Choroid plexus epithelial cell (primary cell): Measurements from ENCODE around the gene DDX11.
"Not testable (repeated sequence)": the region's sequence is repeated elsewhere in the genome, so short reads cannot be mapped to it uniquely, and the experiment has no call there.

Source experiments
- DNase-seq: peaks from one replicate; pipeline ENCODE4 v3.0.0-alpha.2; 2010; ENCODE audit warnings: low read depth
- H3K4me3 ChIP-seq: 2 replicates; pipeline ENCODE4 v1.5.1; 2011; ENCODE audit warnings: low read depth, mild to moderate bottlenecking, control low read depth, low read length, moderate library complexity
- CTCF ChIP-seq: conservative IDR thresholded peaks from 2 replicates; pipeline ENCODE4 v1.5.1; 2011; ENCODE audit warnings: low read depth, mild to moderate bottlenecking, control low read depth, inconsistent platforms, low read length, moderate library complexity

The DDX11 gene

DNA sequence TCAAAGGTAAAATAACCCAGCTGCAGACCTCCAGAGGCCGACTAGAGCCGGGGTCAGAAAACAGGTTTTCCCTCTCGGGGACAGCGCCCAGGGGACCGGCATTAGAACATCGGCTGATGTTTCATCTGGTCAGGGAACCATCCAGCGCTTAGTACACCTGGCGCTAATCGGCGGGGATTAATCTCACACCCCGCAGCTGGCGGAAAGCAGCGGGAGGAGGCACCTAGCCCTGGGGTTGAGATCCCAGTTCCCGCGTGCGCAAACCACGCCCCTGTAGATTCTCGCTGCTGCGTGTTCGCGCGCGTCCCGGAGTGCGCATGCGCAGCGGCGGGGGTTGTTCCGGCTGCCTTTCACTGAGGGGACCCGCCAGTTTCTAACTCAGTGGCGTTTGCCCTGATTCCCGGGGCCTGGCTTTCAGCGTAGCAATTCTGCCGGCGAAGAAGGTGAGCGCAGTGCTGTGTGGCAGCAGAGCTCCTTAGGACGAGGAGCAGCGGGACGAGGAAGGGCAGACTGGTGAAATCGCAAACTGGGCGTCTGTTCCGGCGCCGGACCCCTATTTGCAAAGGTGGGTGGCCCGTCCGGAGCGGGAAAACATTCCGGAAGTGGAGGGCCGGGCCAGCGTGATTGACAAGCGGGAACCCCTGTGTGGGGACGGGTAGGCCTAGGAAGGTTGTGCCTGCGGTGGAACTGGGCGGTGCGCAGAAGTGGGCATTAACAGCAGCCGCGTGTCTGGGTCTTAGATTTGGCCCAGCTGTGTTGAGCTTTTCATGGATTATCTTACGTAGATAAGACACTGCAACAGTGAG, at the start of gene DDX11:
DDX11 (plus strand) TSS at position 334 of the 806 bp plus-strand sequence. CDS start 4,534 bp downstream, outside the sequence.
- H3K4me3 ChIP-seq, result peak within 1 kb of the TSS; percentile 56
- peak; percentile 91 for DNase-seq

DNA sequence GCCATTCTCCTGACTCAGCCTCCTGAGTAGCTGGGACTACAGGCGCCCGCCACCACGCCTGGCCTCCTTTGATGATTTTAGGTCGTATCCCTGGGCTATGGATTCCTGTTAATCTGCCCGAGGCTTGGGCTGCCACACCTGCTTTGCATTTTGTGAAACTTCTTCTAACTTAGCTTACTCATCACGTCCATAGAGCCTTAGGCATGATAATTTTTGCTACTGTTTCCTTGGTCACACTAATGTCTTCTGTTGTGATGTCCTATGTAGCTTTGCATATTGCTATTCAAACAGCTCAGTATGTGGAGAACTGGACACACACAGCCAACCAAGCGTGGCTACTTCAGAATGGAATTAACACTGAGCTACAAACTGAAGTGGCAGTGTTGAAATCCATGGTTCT, 47.5 kb upstream of the DDX11 start:
- no peak overlapping the region for H3K4me3 ChIP-seq
- DNase-seq, result no peak
- no peak for TF ChIP-seq CTCF

GRCh38 chr12:31027006-31027405, 46.7 kb upstream of the DDX11 start:
- H3K4me3 ChIP-seq, DNase-seq: not testable (repeated sequence)

DNA sequence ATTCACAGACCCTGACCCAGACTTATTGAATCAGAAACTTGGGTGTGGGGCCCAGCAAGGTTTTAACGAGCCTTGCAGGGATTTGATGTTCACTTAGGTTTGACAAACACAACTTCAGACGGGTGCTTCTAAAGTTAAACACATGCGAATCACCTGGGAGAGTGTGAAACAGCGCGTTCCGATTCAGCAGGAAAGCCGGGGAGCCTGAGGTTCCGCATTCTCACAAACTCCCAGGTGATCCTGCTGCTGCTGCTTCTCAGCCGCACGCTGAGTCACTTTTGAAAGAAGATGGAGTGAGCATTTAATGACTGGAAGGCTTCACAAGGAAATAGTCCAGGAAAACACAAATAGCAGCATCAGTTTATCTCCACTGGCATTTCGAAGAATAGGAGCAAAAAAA, 44.2 kb upstream of the DDX11 start:
- H3K4me3 ChIP-seq, result no peak overlapping the region
- TF ChIP-seq CTCF, result no peak
- DNase-seq, result no peak

- H3K4me3 ChIP-seq, result no peak overlapping the region
- no peak for TF ChIP-seq CTCF
- no peak for DNase-seq
These were observed 43.6 kb upstream of the DDX11 start for GRCh38 chr12:31029916-31030562.

DNA sequence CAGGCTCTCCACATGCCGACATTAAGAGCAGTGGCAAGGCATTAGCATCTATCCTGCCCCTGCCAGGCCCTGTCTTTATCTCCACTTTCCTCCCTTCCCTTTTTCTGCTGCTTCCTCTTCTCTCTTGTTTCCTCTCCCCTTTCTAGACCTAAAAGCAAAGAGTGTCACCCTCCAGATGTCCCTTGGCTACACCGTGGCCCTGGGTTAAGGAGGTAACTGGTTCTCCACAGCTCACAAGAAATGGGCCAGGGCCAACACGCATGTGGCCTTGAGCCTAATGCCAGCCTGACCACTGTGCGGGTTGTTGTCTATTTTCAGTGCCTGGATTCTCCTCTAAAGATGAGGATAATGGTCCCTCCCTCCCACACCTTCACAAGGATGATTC, 41.7 kb upstream of the DDX11 start:
- no peak overlapping the region for H3K4me3 ChIP-seq
- no peak for TF ChIP-seq CTCF
- DNase-seq, result no peak

GRCh38 chr12:31033146-31033545, 40.5 kb upstream of the DDX11 start:
- DNase-seq, result no peak
- no peak overlapping the region for H3K4me3 ChIP-seq
- no peak for TF ChIP-seq CTCF

DNA sequence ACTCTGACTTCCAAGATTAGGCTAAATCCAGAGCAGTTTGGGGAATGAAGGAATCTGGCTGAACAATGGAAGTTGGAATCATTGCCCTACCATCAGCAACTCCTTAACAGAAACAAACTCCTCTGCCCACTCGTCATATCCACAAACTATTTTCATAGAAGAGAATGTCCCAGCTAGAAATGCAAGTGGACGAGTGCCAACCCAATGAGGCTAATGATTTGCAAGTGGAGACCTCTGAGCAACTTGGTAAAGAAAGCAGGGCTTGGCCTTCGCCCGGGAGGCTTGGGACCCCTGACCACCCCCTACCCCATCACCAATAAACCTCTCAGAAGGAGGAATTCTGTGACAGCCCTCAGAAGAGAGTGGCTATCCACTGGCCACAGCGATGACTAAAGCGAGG, 40.0 kb upstream of the DDX11 start:
- TF ChIP-seq CTCF, result no peak
- H3K4me3 ChIP-seq, result no peak overlapping the region
- DNase-seq, result no peak
